H9 (cell line): ENCODE data around the gene PDPN. TPM values are rescaled to one million over a fixed set of nuclear protein-coding genes. Genes with fewer than 3 reads are reported as not detected.

ENCODE experiments used
- DNase-seq: peaks from one replicate; pipeline ENCODE4 v3.0.0-alpha.2; 2017
- H2AFZ ChIP-seq: one replicate; pipeline ENCODE4 v1.6.1; 2013; ENCODE audit warnings: mild to moderate bottlenecking, low read length, control low read depth, moderate library complexity
- H2AK5ac ChIP-seq: 2 replicates; pipeline ENCODE4 v1.6.1; 2013; ENCODE audit warnings: low read length, control low read depth, mixed read lengths; ENCODE audit not compliant: insufficient read length
- H2BK120ac ChIP-seq: one replicate; pipeline ENCODE4 v1.6.1; 2013; ENCODE audit warnings: low read depth, mild to moderate bottlenecking, low read length, control low read depth, inconsistent platforms; ENCODE audit not compliant: poor library complexity, severe bottlenecking
- H2BK12ac ChIP-seq: 2 replicates; pipeline ENCODE4 v1.6.1; 2013; ENCODE audit warnings: low read length, control low read depth, mixed read lengths, low read depth; ENCODE audit not compliant: insufficient read length
- H2BK15ac ChIP-seq: 2 replicates; pipeline ENCODE4 v1.6.1; 2013; ENCODE audit warnings: low read depth, low read length, control low read depth
- H2BK20ac ChIP-seq: one replicate; pipeline ENCODE4 v1.6.1; 2013; ENCODE audit warnings: low read depth, mild to moderate bottlenecking, low read length, control low read depth, inconsistent platforms; ENCODE audit not compliant: poor library complexity, severe bottlenecking
- H2BK5ac ChIP-seq: 2 replicates; pipeline ENCODE4 v1.6.1; 2013; ENCODE audit warnings: low read length, control low read depth, mixed read lengths; ENCODE audit not compliant: insufficient read length
- H3K14ac ChIP-seq: 2 replicates; pipeline ENCODE4 v1.6.1; 2013; ENCODE audit warnings: low read length, control low read depth; ENCODE audit not compliant: insufficient read depth
- H3K18ac ChIP-seq: 2 replicates; pipeline ENCODE4 v1.6.1; 2013; ENCODE audit warnings: low read depth, mild to moderate bottlenecking, mixed read lengths, low read length, control low read depth; ENCODE audit not compliant: insufficient read length
- H3K23ac ChIP-seq: 2 replicates; pipeline ENCODE4 v1.6.1; 2013; ENCODE audit warnings: low read length, control low read depth, mixed read lengths, low read depth; ENCODE audit not compliant: insufficient read length
- H3K23me2 ChIP-seq: 2 replicates; pipeline ENCODE4 v1.6.1; 2013; ENCODE audit warnings: low read depth, mild to moderate bottlenecking, mixed read lengths, low read length, control low read depth; ENCODE audit not compliant: insufficient read length, poor library complexity, severe bottlenecking
- H3K27ac ChIP-seq: 2 replicates; pipeline ENCODE4 v1.5.1; 2013; ENCODE audit warnings: low read length, control low read depth, mixed read lengths, low read depth; ENCODE audit not compliant: insufficient read length
- H3K27me3 ChIP-seq: 2 replicates; pipeline ENCODE4 v1.6.1; 2013; ENCODE audit warnings: low read length, control low read depth, inconsistent platforms; ENCODE audit not compliant: insufficient read depth
- H3K4ac ChIP-seq: 2 replicates; pipeline ENCODE4 v1.6.1; 2013; ENCODE audit warnings: low read depth, mild to moderate bottlenecking, control low read depth, inconsistent platforms, low read length, moderate library complexity
- H3K4me1 ChIP-seq: 2 replicates; pipeline ENCODE4 v1.6.1; 2013; ENCODE audit warnings: low read length, control low read depth, inconsistent platforms; ENCODE audit not compliant: insufficient read depth
- H3K4me2 ChIP-seq: 2 replicates; pipeline ENCODE4 v1.6.1; 2013; ENCODE audit warnings: low read length, control low read depth, mixed read lengths; ENCODE audit not compliant: insufficient read length, insufficient read depth
- H3K56ac ChIP-seq: 2 replicates; pipeline ENCODE4 v1.6.1; 2013; ENCODE audit warnings: low read depth, mild to moderate bottlenecking, mixed read lengths, low read length, control low read depth; ENCODE audit not compliant: insufficient read length
- H3K79me1 ChIP-seq: 2 replicates; pipeline ENCODE4 v1.6.1; 2013; ENCODE audit warnings: low read depth, mild to moderate bottlenecking, moderate library complexity, low read length, control low read depth, inconsistent platforms; ENCODE audit not compliant: insufficient read depth, poor library complexity, severe bottlenecking
- H3K79me2 ChIP-seq: 2 replicates; pipeline ENCODE4 v1.6.1; 2013; ENCODE audit warnings: low read length, control low read depth, inconsistent platforms; ENCODE audit not compliant: insufficient read depth
- H3K9ac ChIP-seq: 2 replicates; pipeline ENCODE4 v1.6.1; 2013; ENCODE audit warnings: low read length, control low read depth, mixed read lengths; ENCODE audit not compliant: insufficient read length; ENCODE audit errors: extremely low read depth
- H3K9me3 ChIP-seq: one replicate; pipeline ENCODE4 v1.6.1; 2013; ENCODE audit warnings: low read depth, low read length, inconsistent platforms; ENCODE audit not compliant: control insufficient read depth
- H3T11ph ChIP-seq: one replicate; pipeline ENCODE4 v1.6.1; 2013; ENCODE audit warnings: mild to moderate bottlenecking, low read length, control low read depth, inconsistent platforms
- H4K20me1 ChIP-seq: one replicate; pipeline ENCODE4 v1.6.1; 2013; ENCODE audit not compliant: control insufficient read depth, insufficient read length, insufficient read depth
- H4K5ac ChIP-seq: 2 replicates; pipeline ENCODE4 v1.6.1; 2013; ENCODE audit warnings: low read depth, mild to moderate bottlenecking, mixed read lengths, low read length, control low read depth; ENCODE audit not compliant: insufficient read length
- H4K8ac ChIP-seq: replicated peaks from 2 replicates; pipeline ENCODE4 v1.6.1; 2013; ENCODE audit warnings: low read length, control low read depth, mixed read lengths, low read depth; ENCODE audit not compliant: insufficient read length
- H4K91ac ChIP-seq: 2 replicates; pipeline ENCODE4 v1.6.1; 2013; ENCODE audit warnings: low read depth, mild to moderate bottlenecking, moderate library complexity, mixed read lengths, low read length, control low read depth; ENCODE audit not compliant: insufficient read length
- H3K27ac Mint-ChIP-seq, 3 experiments: 2 replicates in 2 of 3; 3 replicates in 1 of 3; pipeline ENCODE4 v1.8.0; 2020 to 2021; ENCODE audit warnings: mixed read lengths in 3 of 3, mild to moderate bottlenecking in 1 of 3, moderate library complexity in 1 of 3
- H3K27me3 Mint-ChIP-seq: 2 replicates; pipeline ENCODE4 v1.8.0; 2021; ENCODE audit warnings: low read depth, mild to moderate bottlenecking, moderate library complexity, mixed read lengths
- H3K36me3 Mint-ChIP-seq, 3 experiments: 2 replicates in 2 of 3; 3 replicates in 1 of 3; pipeline ENCODE4 v1.8.0; 2020 to 2021; ENCODE audit warnings: low read depth in 3 of 3, mixed read lengths in 3 of 3; ENCODE audit not compliant: insufficient read depth in 1 of 3
- H3K4me1 Mint-ChIP-seq, 2 experiments: 2 replicates each; pipeline ENCODE4 v1.8.0; 2020; ENCODE audit warnings: mixed read lengths in 2 of 2
- H3K4me3 Mint-ChIP-seq, 2 experiments: 2 replicates in 1 of 2; 3 replicates in 1 of 2; pipeline ENCODE4 v1.8.0; 2020 to 2021; ENCODE audit warnings: mild to moderate bottlenecking in 2 of 2, mixed read lengths in 2 of 2, moderate library complexity in 1 of 2
- H3K9me3 Mint-ChIP-seq, 2 experiments: 2 replicates in 1 of 2; 3 replicates in 1 of 2; pipeline ENCODE4 v1.8.0; 2020; ENCODE audit warnings: mild to moderate bottlenecking in 2 of 2, mixed read lengths in 2 of 2, moderate library complexity in 1 of 2
- WGBS: extraction: QIAGEN DNeasy Blood & Tissue Kit; methylation state at CpG from one replicate; pipeline ENCODE4 v1.1.7; 2013; ENCODE audit warnings: missing lambda C conversion rate, low lambda C conversion rate, mixed read lengths; ENCODE audit not compliant: insufficient read length; ENCODE audit errors: extremely low coverage; 5-methylcytosine and 5-hydroxymethylcytosine counted together
- total RNA-seq: library from RNA; stranded (reverse); gene quantifications from 2 replicates; pipeline ENCODE4 v1.2.1, GENCODE V29; 2021
- TF ChIP-seq, protein P1 (sequence below): fragments of 200-600 bp; sonication (generic); conservative IDR thresholded peaks from 3 replicates; pipeline ENCODE4 v1.8.0; 2021; ENCODE audit warnings: antibody characterized with exemption, mild to moderate bottlenecking

PDPN gene
- total RNA-seq, 1 experiment from 2014 or later: 205 TPM

DNA sequence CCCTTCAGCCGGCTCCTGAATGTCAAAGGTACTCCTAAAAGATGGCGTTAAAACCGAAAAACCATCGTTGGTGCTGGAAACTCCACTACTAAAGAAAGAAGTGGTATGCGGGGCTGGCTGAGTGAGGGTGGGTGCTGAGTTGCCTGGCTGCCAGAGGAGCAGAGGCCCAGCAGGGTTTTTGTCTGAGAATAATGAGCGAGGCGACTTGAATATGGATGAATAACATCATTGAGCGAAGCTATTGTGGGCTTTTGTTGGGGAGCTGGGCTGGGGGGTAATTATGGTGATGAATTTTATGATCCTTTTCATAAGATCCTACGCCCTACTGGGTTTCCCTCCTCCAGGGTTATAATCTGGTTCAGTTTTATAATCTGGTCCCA, 2.0 kb downstream of the PDPN start:
- Histone ChIP-seq H2AFZ (no peak overlapping the region), H2BK12ac (no peak overlapping the region), H3K4me2 (peak overlapping the region; percentile 69), H3K18ac (no peak overlapping the region), H4K91ac (no peak overlapping the region), H2BK20ac (no peak overlapping the region), H3K4ac (no peak overlapping the region), H3K9me3 (no peaks in the 10 kb centered on the region), H3K14ac (no peak overlapping the region), H3K27ac (no peak overlapping the region), H3K79me1 (peaks cover 3% of the 10 kb centered on the region), H3K9ac (no peak overlapping the region), H2AK5ac (no peak overlapping the region), H4K5ac (no peak overlapping the region), H3K27me3 (no peaks in the 10 kb centered on the region), H4K20me1 (no peaks in the 10 kb centered on the region), H2BK5ac (no peak overlapping the region), H3K56ac (no peak overlapping the region), H3K79me2 (peaks cover 17% of the 10 kb centered on the region; the same call in 1 of the 2 replicates), H2BK120ac (no peak overlapping the region), H3K4me1 (peaks cover 16% of the 10 kb centered on the region), H2BK15ac (no peak overlapping the region), H3K23me2 (peaks cover 9% of the 10 kb centered on the region), H4K8ac (no peak overlapping the region), H3T11ph (no peak overlapping the region), H3K23ac (no peak overlapping the region)
- Mint-ChIP-seq H3K27ac (peak overlapping the region; percentile 74 to 96 (median 96)), H3K36me3 (peaks cover 11 to 31% (median 22%) of the 10 kb centered on the region in 3 experiments; a peak in 5 of 7 replicates), H3K27me3 (peaks cover 6% of the 10 kb centered on the region), H3K4me1 (peaks cover 65 to 70% of the 10 kb centered on the region in 2 experiments), H3K4me3 (peak overlapping the region; percentile 92 to 95), H3K9me3 (no peaks in the 10 kb centered on the region)
- peak; percentile 66 for DNase-seq
- WGBS: no CpG with 5 or more reads among the region's 9 CpGs
- TF ChIP-seq, protein P1, sequence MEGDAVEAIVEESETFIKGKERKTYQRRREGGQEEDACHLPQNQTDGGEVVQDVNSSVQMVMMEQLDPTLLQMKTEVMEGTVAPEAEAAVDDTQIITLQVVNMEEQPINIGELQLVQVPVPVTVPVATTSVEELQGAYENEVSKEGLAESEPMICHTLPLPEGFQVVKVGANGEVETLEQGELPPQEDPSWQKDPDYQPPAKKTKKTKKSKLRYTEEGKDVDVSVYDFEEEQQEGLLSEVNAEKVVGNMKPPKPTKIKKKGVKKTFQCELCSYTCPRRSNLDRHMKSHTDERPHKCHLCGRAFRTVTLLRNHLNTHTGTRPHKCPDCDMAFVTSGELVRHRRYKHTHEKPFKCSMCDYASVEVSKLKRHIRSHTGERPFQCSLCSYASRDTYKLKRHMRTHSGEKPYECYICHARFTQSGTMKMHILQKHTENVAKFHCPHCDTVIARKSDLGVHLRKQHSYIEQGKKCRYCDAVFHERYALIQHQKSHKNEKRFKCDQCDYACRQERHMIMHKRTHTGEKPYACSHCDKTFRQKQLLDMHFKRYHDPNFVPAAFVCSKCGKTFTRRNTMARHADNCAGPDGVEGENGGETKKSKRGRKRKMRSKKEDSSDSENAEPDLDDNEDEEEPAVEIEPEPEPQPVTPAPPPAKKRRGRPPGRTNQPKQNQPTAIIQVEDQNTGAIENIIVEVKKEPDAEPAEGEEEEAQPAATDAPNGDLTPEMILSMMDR: no peak
